GM12878 (cell line): ENCODE results near the gene PKP4. TPM values are rescaled to one million over a fixed set of nuclear protein-coding genes. Genes with fewer than 3 reads are reported as not detected.

Experiments
- ATAC-seq: fragments of 200-7000 bp; cut with Tn5 transposase; 3 replicates; pipeline ENCODE4 v1.9.1; 2020; ENCODE audit warnings: mild to moderate bottlenecking, moderate library complexity
- BruUV-seq: library from RNA; stranded (reverse); fragments of 400-500 nt; replicated peaks from 2 replicates; lab custom pipeline; 2021; lab: Mats Ljungman, UMichigan
- CTCF ChIA-PET: fragments of 300-600 bp; sonication (Branson Sonifier 250); formaldehyde crosslinking; extraction: SDS; loops from one replicate; lab custom pipeline; 2021; ENCODE audit warnings: inconsistent platforms; lab: Yijun Ruan, JAX
- POLR2A ChIA-PET: fragments of 350-600 bp; formaldehyde crosslinking; extraction: SDS; loops from one replicate; lab custom pipeline; 2021; ENCODE audit warnings: inconsistent platforms; lab: Charles Lee
- RAD21 ChIA-PET: fragments of 300-600 bp; sonication (Branson Sonifier 250); formaldehyde crosslinking; loops from one replicate; lab custom pipeline; 2023; ENCODE audit warnings: antibody characterized with exemption; ENCODE audit not compliant: unreplicated experiment; lab: Charles Lee
- SMC1A ChIA-PET: fragments of 300-600 bp; sonication (Branson Sonifier 250); formaldehyde crosslinking; loops from one replicate; lab custom pipeline; 2023; ENCODE audit not compliant: unreplicated experiment, uncharacterized antibody; lab: Charles Lee
- DNase-seq: peaks from one replicate; pipeline ENCODE4 v3.0.0-alpha.2; 2011; ENCODE audit warnings: low read depth, low spot score
- FAIRE-seq: peaks from 3 replicates; lab custom pipeline; 2011; peaks lifted over from hg19 to GRCh38; lab: Jason Lieb, UNC
- H2AFZ ChIP-seq: 2 replicates; pipeline ENCODE4 v1.6.0; 2011; ENCODE audit warnings: low read depth, low read length, control low read depth; ENCODE audit not compliant: control insufficient read depth
- H3K27ac ChIP-seq: 2 replicates; pipeline ENCODE4 v1.5.1; 2011; ENCODE audit warnings: control low read depth; ENCODE audit not compliant: control insufficient read depth, insufficient read depth
- H3K27me3 ChIP-seq, 2 experiments: replicated peaks in 1 of 2; 2 replicates each; pipeline versions ENCODE4 v1.6.0 to v1.6.1; 2011; ENCODE audit warnings: low read length in 1 of 2; ENCODE audit not compliant: control insufficient read depth in 2 of 2, insufficient read depth in 2 of 2
- H3K36me3 ChIP-seq, 2 experiments: 2 replicates each; pipeline ENCODE4 v1.5.1; 2011; ENCODE audit warnings: low read length in 1 of 2; ENCODE audit not compliant: control insufficient read depth in 2 of 2, insufficient read depth in 2 of 2
- H3K4me1 ChIP-seq: 2 replicates; pipeline ENCODE4 v1.6.1; 2011; ENCODE audit warnings: mild to moderate bottlenecking, low read length, moderate library complexity, mixed read lengths; ENCODE audit not compliant: control insufficient read depth, insufficient read depth
- H3K4me2 ChIP-seq: 2 replicates; pipeline ENCODE4 v1.6.0; 2011; ENCODE audit warnings: control low read depth; ENCODE audit not compliant: control insufficient read depth, insufficient read depth
- H3K4me3 ChIP-seq: fragments of 200-600 bp; sonication (generic); 2 replicates; pipeline ENCODE4 v1.5.1; 2016
- H3K79me2 ChIP-seq: 2 replicates; pipeline ENCODE4 v1.6.0; 2011; ENCODE audit warnings: low read length; ENCODE audit not compliant: control insufficient read depth, insufficient read depth
- H3K9ac ChIP-seq: 2 replicates; pipeline ENCODE4 v1.8.0; 2011; ENCODE audit warnings: low read length, control low read depth, mixed read lengths; ENCODE audit not compliant: control insufficient read depth, insufficient read depth
- H3K9me3 ChIP-seq: replicated peaks from 3 replicates; pipeline ENCODE4 v1.5.1; 2011; ENCODE audit warnings: mild to moderate bottlenecking, low read length; ENCODE audit not compliant: control insufficient read depth, insufficient read depth
- H4K20me1 ChIP-seq: 2 replicates; pipeline ENCODE4 v1.6.0; 2011; ENCODE audit not compliant: control insufficient read depth, insufficient read depth
- ATF2 ChIP-seq: IDR thresholded peaks from 2 replicates; pipeline ENCODE4 v1.6.1; 2012; ENCODE audit warnings: low read length, inconsistent platforms
- BHLHE40 ChIP-seq, 2 experiments: fragments of 450-650 bp in 1 of 2; IDR thresholded peaks; 2 replicates each; pipeline ENCODE4 v1.6.1; 2011 to 2017; ENCODE audit warnings: low read depth in 2 of 2, borderline replicate concordance in 1 of 2, improper control_type of control experiment in 1 of 2, low read length in 1 of 2, mild to moderate bottlenecking in 1 of 2
- CREM ChIP-seq: IDR thresholded peaks from 2 replicates; pipeline ENCODE4 v1.6.1; 2014; ENCODE audit warnings: antibody characterized with exemption, low read depth
- HDAC2 ChIP-seq: fragments of 200-600 bp; sonication (generic); IDR thresholded peaks from 2 replicates; pipeline ENCODE4 v1.6.1; 2017
- IKZF2 ChIP-seq, 2 experiments: fragments of 450-650 bp; IDR thresholded peaks; 2 replicates each; pipeline ENCODE4 v1.6.1; 2017; ENCODE audit warnings: mild to moderate bottlenecking in 2 of 2, moderate library complexity in 2 of 2
- KAT2A ChIP-seq: conservative IDR thresholded peaks from 2 replicates; pipeline ENCODE4 v1.6.1; 2011; ENCODE audit warnings: low read depth, low read length; ENCODE audit not compliant: control insufficient read depth
- NBN ChIP-seq: fragments of 450-650 bp; IDR thresholded peaks from 2 replicates; pipeline ENCODE4 v1.6.1; 2016
- NR2C2 ChIP-seq: IDR thresholded peaks from 2 replicates; pipeline ENCODE4 v1.6.1; 2011; ENCODE audit warnings: borderline replicate concordance, low read depth; ENCODE audit not compliant: control insufficient read depth, insufficient read length
- POLR2AphosphoS5 ChIP-seq: IDR thresholded peaks from 2 replicates; pipeline ENCODE4 v1.6.1; 2011; ENCODE audit warnings: mild to moderate bottlenecking, low read length, inconsistent platforms
- RCOR1 ChIP-seq: conservative IDR thresholded peaks from 2 replicates; pipeline ENCODE4 v1.6.1; 2012; ENCODE audit warnings: low read depth, low read length, improper control_type of control experiment
- STAT1 ChIP-seq: fragments of 450-650 bp; conservative IDR thresholded peaks from 2 replicates; pipeline ENCODE4 v1.6.1; 2014; ENCODE audit warnings: antibody characterized with exemption, mild to moderate bottlenecking
- TARDBP ChIP-seq: IDR thresholded peaks from 2 replicates; pipeline ENCODE4 v1.6.1; 2016; ENCODE audit warnings: borderline replicate concordance
- ZNF207 ChIP-seq: fragments of 450-650 bp; IDR thresholded peaks from 2 replicates; pipeline ENCODE4 v1.6.1; 2014; ENCODE audit warnings: antibody characterized with exemption, mild to moderate bottlenecking, borderline replicate concordance
- ZNF217 ChIP-seq: fragments of 450-650 bp; IDR thresholded peaks from 2 replicates; pipeline ENCODE4 v1.6.1; 2017; ENCODE audit warnings: antibody characterized with exemption, mild to moderate bottlenecking
- ZSCAN29 ChIP-seq: fragments of 450-650 bp; IDR thresholded peaks from 2 replicates; pipeline ENCODE4 v1.6.1; 2017; ENCODE audit warnings: mild to moderate bottlenecking, moderate library complexity
- WGBS: methylation state at CpG from one replicate; pipeline ENCODE4 v1.1.6; 2016; ENCODE audit warnings: low lambda C conversion rate; ENCODE audit not compliant: insufficient replicate concordance, insufficient coverage; ENCODE audit errors: missing lambda C conversion rate; 5-methylcytosine and 5-hydroxymethylcytosine counted together
- in situ Hi-C: fragments of 300-500 bp; cut with MboI; formaldehyde crosslinking; loops from 9 replicates; pipeline ENCODE4 v1.14.3; 2018; ENCODE audit warnings: mixed read lengths
- intact Hi-C: fragments of 100-400 bp; cut with micrococcal nuclease; formaldehyde crosslinking; loops from one replicate; pipeline ENCODE4 v1.14.2; 2022; ENCODE audit not compliant: unreplicated experiment
- polyA plus RNA-seq, 11 experiments: library from polyadenylated mRNA; depleted of rRNA in 4 of 11; unstranded in 6 of 11; stranded (reverse) in 5 of 11; fragments of >200 nt; fragmentation: Nextera tagmentation in 4 of 11; fragmentation: Illumina TruSeq in 1 of 11; extraction: Ambion mirVana in 4 of 11; extraction: Trizol in 1 of 11; gene quantifications; 1 replicate in 1 of 11; 2 replicates in 10 of 11; pipeline versions ENCODE4 v1.2.1 to v1.2.3, GENCODE V29; 2011 to 2016; ENCODE audit warnings: inconsistent platforms in 2 of 11, missing spikeins in 2 of 11, low read depth in 1 of 11
- total RNA-seq, 4 experiments: library from RNA; depleted of rRNA in 3 of 4; stranded (reverse); fragments of >200 nt in 3 of 4; fragmentation: Illumina TruSeq in 1 of 4; extraction: Trizol in 1 of 4; gene quantifications; 2 replicates each; pipeline versions ENCODE4 v1.2.1 to v1.2.3, GENCODE V29; 2013 to 2021
- TF ChIP-seq, protein P1 (sequence below): IDR thresholded peaks from 2 replicates; pipeline ENCODE4 v1.6.1; 2012; ENCODE audit warnings: low read depth, low read length, improper control_type of control experiment
- TF ChIP-seq, protein P2 (sequence below): fragments of 450-650 bp; IDR thresholded peaks from 2 replicates; pipeline ENCODE4 v1.6.1; 2016; ENCODE audit warnings: mild to moderate bottlenecking, moderate library complexity, borderline replicate concordance
- TF ChIP-seq, protein P3 (sequence below): IDR thresholded peaks from 2 replicates; pipeline ENCODE4 v1.6.1; 2011; ENCODE audit warnings: borderline replicate concordance, low read depth, mild to moderate bottlenecking, moderate library complexity, mixed read lengths, low read length; ENCODE audit not compliant: insufficient read depth; ENCODE audit errors: extremely low read length

The PKP4 gene
- total and polyA plus RNA-seq, 10 of the 15 experiments (the other 5 are each of a cell fraction or from before 2014, with no cell fraction given) = 4.8 to 35.8 (median 17.7) TPM

- Histone ChIP-seq H2AFZ (no peak overlapping the region), H3K4me3 (no peak overlapping the region), H3K27me3 (no peaks in the 10 kb centered on the region), H3K27ac (no peak overlapping the region), H4K20me1 (no peaks in the 10 kb centered on the region), H3K4me2 (no peak overlapping the region), H3K36me3 (no peaks in the 10 kb centered on the region), H3K79me2 (no peaks in the 10 kb centered on the region), H3K9ac (no peak overlapping the region), H3K4me1 (no peaks in the 10 kb centered on the region), H3K9me3 (no peaks in the 10 kb centered on the region)
- ATAC-seq = no peak
- in situ Hi-C loops (no loop called here), intact Hi-C loops (no loop called here)
- BruUV-seq = no TSS peak
- SMC1A ChIA-PET = interaction anchor here (0.9 kb wide), 1 partner anchor 17 kb away, joined by 3 read pairs; no protein-coding TSS in a partner anchor
- POLR2A ChIA-PET = no interaction called here
- no peak for DNase-seq
- RAD21 ChIA-PET = no interaction called here
- TF ChIP-seq IKZF2 (IDR thresholded peaks at IDR 0.05) = no peak
- TF ChIP-seq, protein P1, sequence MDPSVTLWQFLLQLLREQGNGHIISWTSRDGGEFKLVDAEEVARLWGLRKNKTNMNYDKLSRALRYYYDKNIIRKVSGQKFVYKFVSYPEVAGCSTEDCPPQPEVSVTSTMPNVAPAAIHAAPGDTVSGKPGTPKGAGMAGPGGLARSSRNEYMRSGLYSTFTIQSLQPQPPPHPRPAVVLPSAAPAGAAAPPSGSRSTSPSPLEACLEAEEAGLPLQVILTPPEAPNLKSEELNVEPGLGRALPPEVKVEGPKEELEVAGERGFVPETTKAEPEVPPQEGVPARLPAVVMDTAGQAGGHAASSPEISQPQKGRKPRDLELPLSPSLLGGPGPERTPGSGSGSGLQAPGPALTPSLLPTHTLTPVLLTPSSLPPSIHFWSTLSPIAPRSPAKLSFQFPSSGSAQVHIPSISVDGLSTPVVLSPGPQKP = no peak
- no peak for TF ChIP-seq TARDBP
- TF ChIP-seq ZNF217 = no peak
- no peak for TF ChIP-seq ATF2
- TF ChIP-seq ZNF207 = no peak
- TF ChIP-seq ZSCAN29 = no peak
- TF ChIP-seq NR2C2 = no peak
- TF ChIP-seq HDAC2 = no peak
- TF ChIP-seq, protein P2, sequence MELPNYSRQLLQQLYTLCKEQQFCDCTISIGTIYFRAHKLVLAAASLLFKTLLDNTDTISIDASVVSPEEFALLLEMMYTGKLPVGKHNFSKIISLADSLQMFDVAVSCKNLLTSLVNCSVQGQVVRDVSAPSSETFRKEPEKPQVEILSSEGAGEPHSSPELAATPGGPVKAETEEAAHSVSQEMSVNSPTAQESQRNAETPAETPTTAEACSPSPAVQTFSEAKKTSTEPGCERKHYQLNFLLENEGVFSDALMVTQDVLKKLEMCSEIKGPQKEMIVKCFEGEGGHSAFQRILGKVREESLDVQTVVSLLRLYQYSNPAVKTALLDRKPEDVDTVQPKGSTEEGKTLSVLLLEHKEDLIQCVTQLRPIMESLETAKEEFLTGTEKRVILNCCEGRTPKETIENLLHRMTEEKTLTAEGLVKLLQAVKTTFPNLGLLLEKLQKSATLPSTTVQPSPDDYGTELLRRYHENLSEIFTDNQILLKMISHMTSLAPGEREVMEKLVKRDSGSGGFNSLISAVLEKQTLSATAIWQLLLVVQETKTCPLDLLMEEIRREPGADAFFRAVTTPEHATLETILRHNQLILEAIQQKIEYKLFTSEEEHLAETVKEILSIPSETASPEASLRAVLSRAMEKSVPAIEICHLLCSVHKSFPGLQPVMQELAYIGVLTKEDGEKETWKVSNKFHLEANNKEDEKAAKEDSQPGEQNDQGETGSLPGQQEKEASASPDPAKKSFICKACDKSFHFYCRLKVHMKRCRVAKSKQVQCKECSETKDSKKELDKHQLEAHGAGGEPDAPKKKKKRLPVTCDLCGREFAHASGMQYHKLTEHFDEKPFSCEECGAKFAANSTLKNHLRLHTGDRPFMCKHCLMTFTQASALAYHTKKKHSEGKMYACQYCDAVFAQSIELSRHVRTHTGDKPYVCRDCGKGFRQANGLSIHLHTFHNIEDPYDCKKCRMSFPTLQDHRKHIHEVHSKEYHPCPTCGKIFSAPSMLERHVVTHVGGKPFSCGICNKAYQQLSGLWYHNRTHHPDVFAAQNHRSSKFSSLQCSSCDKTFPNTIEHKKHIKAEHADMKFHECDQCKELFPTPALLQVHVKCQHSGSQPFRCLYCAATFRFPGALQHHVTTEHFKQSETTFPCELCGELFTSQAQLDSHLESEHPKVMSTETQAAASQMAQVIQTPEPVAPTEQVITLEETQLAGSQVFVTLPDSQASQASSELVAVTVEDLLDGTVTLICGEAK = no peak
- TF ChIP-seq RCOR1 = no peak
- TF ChIP-seq POLR2AphosphoS5 = no peak
- TF ChIP-seq KAT2A = no peak
- TF ChIP-seq, protein P3, sequence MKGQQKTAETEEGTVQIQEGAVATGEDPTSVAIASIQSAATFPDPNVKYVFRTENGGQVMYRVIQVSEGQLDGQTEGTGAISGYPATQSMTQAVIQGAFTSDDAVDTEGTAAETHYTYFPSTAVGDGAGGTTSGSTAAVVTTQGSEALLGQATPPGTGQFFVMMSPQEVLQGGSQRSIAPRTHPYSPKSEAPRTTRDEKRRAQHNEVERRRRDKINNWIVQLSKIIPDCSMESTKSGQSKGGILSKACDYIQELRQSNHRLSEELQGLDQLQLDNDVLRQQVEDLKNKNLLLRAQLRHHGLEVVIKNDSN = no peak
- no peak for TF ChIP-seq BHLHE40 (IDR thresholded peaks at IDR 0.05; ENCODE audit: borderline replicate concordance in 1 of 2, low read depth in 2 of 2, low read length in 1 of 2)
- no peak for TF ChIP-seq NBN
- TF ChIP-seq CREM = no peak
- TF ChIP-seq STAT1 = no peak
- WGBS = 66% methylated on average over 6 of the region's 6 CpGs
- CTCF ChIA-PET = no interaction called here
- no peak for FAIRE-seq
These were observed 242.6 kb downstream of the PKP4 start for GRCh38 chr2:158699323-158699722.
